NCI-H446 treated with DMSO at 0.1 percent for 48 hours (cell line): ENCODE results near the gene BEAN1.

Experiments used
- DNase-seq: peaks from one replicate; lab custom pipeline; 2025; lab: John Stamatoyannopoulos, UW

Gene BEAN1

GRCh38 chr16:66419527-66419926, 7.6 kb upstream of the BEAN1 start:
- no peak for DNase-seq

- no peak for DNase-seq
These were observed 6.7 kb upstream of the BEAN1 start for GRCh38 chr16:66420396-66420795.

- no peak for DNase-seq
These were observed 5.2 kb upstream of the BEAN1 start for GRCh38 chr16:66421891-66422290.

GRCh38 chr16:66422366-66422765, 4.7 kb upstream of the BEAN1 start:
- no peak for DNase-seq

GRCh38 chr16:66423177-66423576, 3.9 kb upstream of the BEAN1 start:
- no peak for DNase-seq

- no peak for DNase-seq
These were observed 1.4 kb upstream of the BEAN1 start for GRCh38 chr16:66425651-66426050.

GRCh38 chr16:66426112-66427035, 721 bp upstream of the BEAN1 start:
- no peak for DNase-seq

- DNase-seq: no peak
These were observed 981 bp downstream of the BEAN1 start for GRCh38 chr16:66427871-66428681.

- DNase-seq: no peak
These were observed 1.7 kb downstream of the BEAN1 start for GRCh38 chr16:66428682-66429251.

GRCh38 chr16:66429290-66429962, 2.3 kb downstream of the BEAN1 start:
- DNase-seq: no peak

- DNase-seq: no peak
These were observed 3.1 kb downstream of the BEAN1 start for GRCh38 chr16:66430214-66430613.

- no peak for DNase-seq
These were observed 4.7 kb downstream of the BEAN1 start for GRCh38 chr16:66431760-66432159.

GRCh38 chr16:66432429-66432828, 5.3 kb downstream of the BEAN1 start:
- no peak for DNase-seq

GRCh38 chr16:66434619-66435430, 7.7 kb downstream of the BEAN1 start:
- no peak for DNase-seq

GRCh38 chr16:66435896-66436295, 8.8 kb downstream of the BEAN1 start:
- no peak for DNase-seq

- no peak for DNase-seq
These were observed 10.4 kb downstream of the BEAN1 start for GRCh38 chr16:66437391-66437945.

- DNase-seq: no peak
These were observed 11.4 kb downstream of the BEAN1 start for GRCh38 chr16:66438536-66438935.

- no peak for DNase-seq
These were observed 12.1 kb downstream of the BEAN1 start for GRCh38 chr16:66439051-66439730.

GRCh38 chr16:66440271-66440802, 13.2 kb downstream of the BEAN1 start:
- DNase-seq: no peak

GRCh38 chr16:66440970-66441369, 13.9 kb downstream of the BEAN1 start:
- DNase-seq: no peak
